ENCODE data around the gene PRPF4. TPM values are rescaled to one million over a fixed set of nuclear protein-coding genes. Genes with fewer than 3 reads are reported as not detected.

Gene PRPF4
- total RNA-seq, result 30.6 TPM

GRCh38 chr9:113275157-113276131, at the start of gene PRPF4, which contains the start of gene CDC26:
PRPF4 (plus strand) TSS chr9:113275658; CDS start chr9:113275744, 86 bp downstream.
CDC26 (minus strand) TSS chr9:113275572; CDS start chr9:113272507, 3,065 bp downstream.

GRCh38 chr9:113302792-113303418, 27.4 kb downstream of the PRPF4 start, which contains the start of gene RNF183:
RNF183 (minus strand) TSS chr9:113303376; CDS start chr9:113298184, 5,192 bp downstream.

GRCh38 chr9:113340011-113340699, 64.7 kb downstream of the PRPF4 start, which contains the start of gene WDR31:
WDR31 (minus strand) TSS chr9:113340275; CDS start chr9:113332022, 8,253 bp downstream.

Other genes with a start within 250 kb of the PRPF4 start
- gene ZFP37, start 218.9 kb upstream of the PRPF4 start, total RNA-seq, result 22.7 TPM
- gene SLC31A2, start 124.7 kb upstream of the PRPF4 start, total RNA-seq, result 9.6 TPM
- gene FKBP15, start 54.4 kb upstream of the PRPF4 start, total RNA-seq, result 30.4 TPM
- 15.5 TPM for gene SLC31A1, start 54.1 kb upstream of the PRPF4 start, total RNA-seq
- 16.5 TPM for gene CDC26, start 86 bp upstream of the PRPF4 start, total RNA-seq
- 0.66 TPM for gene RNF183, start 27.7 kb downstream of the PRPF4 start, total RNA-seq
- gene WDR31, start 64.6 kb downstream of the PRPF4 start, total RNA-seq, result 17.2 TPM
- gene BSPRY, start 73.9 kb downstream of the PRPF4 start, total RNA-seq, result 7.5 TPM
- gene HDHD3, start 101.3 kb downstream of the PRPF4 start, total RNA-seq, result 27.8 TPM
- 29.9 TPM for gene ALAD, start 125.6 kb downstream of the PRPF4 start, total RNA-seq
- 41.8 TPM for gene POLE3, start 135.0 kb downstream of the PRPF4 start, total RNA-seq
- 0.60 TPM for gene C9orf43, start 135.1 kb downstream of the PRPF4 start, total RNA-seq
- 40.4 TPM for gene RGS3, start 188.1 kb downstream of the PRPF4 start, total RNA-seq

All from camera-type eye (tissue), 1 donor.